ENCODE data around the gene CDYL2.
A peak's percentile ranks its signal among the peaks of the same experiment; 100 is the strongest.
"Not testable (repeated sequence)": the region's sequence is repeated elsewhere in the genome, so short reads cannot be mapped to it uniquely, and the experiment has no call there.

The CDYL2 gene

GRCh38 chr16:80804526-80805383 lies at the start of gene CDYL2:
Gene CDYL2, minus strand, starts transcription at chr16:80804598. Its CDS starts 425 bp downstream, at chr16:80804173.
- DNase-seq = peak; percentile 49

- DNase-seq = peak; percentile 42
Observed at GRCh38 chr16:80852261-80852872, 48.0 kb upstream of the CDYL2 start.

- no peak for DNase-seq
Observed at GRCh38 chr16:80851831-80852230, 47.4 kb upstream of the CDYL2 start.

- DNase-seq = no peak
Observed at GRCh38 chr16:80850757-80851156, 46.4 kb upstream of the CDYL2 start.

GRCh38 chr16:80848862-80849261 lies 44.5 kb upstream of the CDYL2 start:
- no peak for DNase-seq

- DNase-seq = no peak
Observed at GRCh38 chr16:80846680-80847079, 42.3 kb upstream of the CDYL2 start.

GRCh38 chr16:80846275-80846674 lies 41.9 kb upstream of the CDYL2 start:
- no peak for DNase-seq

- no peak for DNase-seq
Observed at GRCh38 chr16:80844395-80844794, 40.0 kb upstream of the CDYL2 start.

- no peak for DNase-seq
Observed at GRCh38 chr16:80841231-80841630, 36.8 kb upstream of the CDYL2 start.

- DNase-seq = no peak
Observed at GRCh38 chr16:80837533-80838147, 33.2 kb upstream of the CDYL2 start.

GRCh38 chr16:80836846-80837245 lies 32.4 kb upstream of the CDYL2 start:
- no peak for DNase-seq

- DNase-seq = no peak
Observed at GRCh38 chr16:80836202-80836601, 31.8 kb upstream of the CDYL2 start.

GRCh38 chr16:80831039-80831438 lies 26.6 kb upstream of the CDYL2 start:
- no peak for DNase-seq

- no peak for DNase-seq
Observed at GRCh38 chr16:80828495-80828894, 24.1 kb upstream of the CDYL2 start.

GRCh38 chr16:80827007-80827406 lies 22.6 kb upstream of the CDYL2 start:
- no peak for DNase-seq

GRCh38 chr16:80825365-80825758 lies 21.0 kb upstream of the CDYL2 start:
- no peak for DNase-seq

- peak; percentile 71 for DNase-seq
Observed at GRCh38 chr16:80824623-80825364, 20.4 kb upstream of the CDYL2 start.

GRCh38 chr16:80819988-80820387 lies 15.6 kb upstream of the CDYL2 start:
- DNase-seq = no peak

- DNase-seq = no peak
Observed at GRCh38 chr16:80816356-80816755, 12.0 kb upstream of the CDYL2 start.

- not testable (repeated sequence) for DNase-seq
Observed at GRCh38 chr16:80815278-80815677, 10.9 kb upstream of the CDYL2 start.

GRCh38 chr16:80812593-80812992 lies 8.2 kb upstream of the CDYL2 start:
- DNase-seq = no peak

- DNase-seq = no peak
Observed at GRCh38 chr16:80809366-80809765, 5.0 kb upstream of the CDYL2 start.

GRCh38 chr16:80807906-80808305 lies 3.5 kb upstream of the CDYL2 start:
- DNase-seq = no peak
